ENCODE data around the gene ACTR3C.
"Not testable (repeated sequence)": the region's sequence is repeated elsewhere in the genome, so short reads cannot be mapped to it uniquely, and the experiment has no call there.

Gene ACTR3C

GRCh38 chr7:150305903-150306284, 17.5 kb downstream of the ACTR3C start:
- not testable (repeated sequence) for ATAC-seq (ENCODE audit: low read depth); H3K4me3 Mint-ChIP-seq; H3K27ac Mint-ChIP-seq; H3K4me1 Mint-ChIP-seq; H3K27me3 Mint-ChIP-seq; H3K9me3 Mint-ChIP-seq; DNase-seq (ENCODE audit: low spot score in 2 of 2); H3K36me3 Mint-ChIP-seq

GRCh38 chr7:150305259-150305902, 18.0 kb downstream of the ACTR3C start:
- H3K36me3 Mint-ChIP-seq; H3K4me1 Mint-ChIP-seq; H3K27ac Mint-ChIP-seq; H3K4me3 Mint-ChIP-seq; ATAC-seq (ENCODE audit: low read depth); H3K27me3 Mint-ChIP-seq; DNase-seq (ENCODE audit: low spot score in 2 of 2); H3K9me3 Mint-ChIP-seq: not testable (repeated sequence)

- not testable (repeated sequence) for H3K36me3 Mint-ChIP-seq; H3K9me3 Mint-ChIP-seq; H3K4me3 Mint-ChIP-seq; DNase-seq (ENCODE audit: low spot score in 2 of 2); H3K4me1 Mint-ChIP-seq; H3K27me3 Mint-ChIP-seq; ATAC-seq (ENCODE audit: low read depth); H3K27ac Mint-ChIP-seq
Measured at GRCh38 chr7:150304499-150305258, 18.7 kb downstream of the ACTR3C start.

GRCh38 chr7:150302908-150303310, 20.4 kb downstream of the ACTR3C start:
- ATAC-seq (ENCODE audit: low read depth); H3K36me3 Mint-ChIP-seq; H3K27me3 Mint-ChIP-seq; H3K27ac Mint-ChIP-seq; H3K4me3 Mint-ChIP-seq; DNase-seq (ENCODE audit: low spot score in 2 of 2); H3K9me3 Mint-ChIP-seq; H3K4me1 Mint-ChIP-seq: not testable (repeated sequence)

- not testable (repeated sequence) for H3K27ac Mint-ChIP-seq
Measured at GRCh38 chr7:150297978-150298377, 25.4 kb downstream of the ACTR3C start.

GRCh38 chr7:150296802-150297201, 26.5 kb downstream of the ACTR3C start:
- not testable (repeated sequence) for ATAC-seq (ENCODE audit: low read depth); H3K4me1 Mint-ChIP-seq; H3K27ac Mint-ChIP-seq; H3K27me3 Mint-ChIP-seq; H3K36me3 Mint-ChIP-seq; H3K4me3 Mint-ChIP-seq; H3K9me3 Mint-ChIP-seq; DNase-seq (ENCODE audit: low spot score in 2 of 2)

More at GRCh38 chr7:150297978-150298377, 25.4 kb downstream of the ACTR3C start:
- H3K27me3 Mint-ChIP-seq; H3K9me3 Mint-ChIP-seq; DNase-seq (ENCODE audit: low spot score in 2 of 2); H3K4me1 Mint-ChIP-seq; ATAC-seq (ENCODE audit: low read depth); H3K4me3 Mint-ChIP-seq; H3K36me3 Mint-ChIP-seq: not testable (repeated sequence)

GRCh38 chr7:150295614-150296013, 27.7 kb downstream of the ACTR3C start:
- ATAC-seq (ENCODE audit: low read depth); H3K27ac Mint-ChIP-seq; H3K4me3 Mint-ChIP-seq; H3K27me3 Mint-ChIP-seq; H3K4me1 Mint-ChIP-seq; H3K9me3 Mint-ChIP-seq; DNase-seq (ENCODE audit: low spot score in 2 of 2); H3K36me3 Mint-ChIP-seq: not testable (repeated sequence)

- not testable (repeated sequence) for H3K27ac Mint-ChIP-seq; DNase-seq (ENCODE audit: low spot score in 2 of 2); H3K9me3 Mint-ChIP-seq; H3K4me3 Mint-ChIP-seq; H3K4me1 Mint-ChIP-seq; H3K36me3 Mint-ChIP-seq; H3K27me3 Mint-ChIP-seq; ATAC-seq (ENCODE audit: low read depth)
Measured at GRCh38 chr7:150295027-150295426, 28.3 kb downstream of the ACTR3C start.

- ATAC-seq (ENCODE audit: low read depth); H3K4me3 Mint-ChIP-seq; DNase-seq (ENCODE audit: low spot score in 2 of 2); H3K9me3 Mint-ChIP-seq; H3K27me3 Mint-ChIP-seq; H3K36me3 Mint-ChIP-seq; H3K27ac Mint-ChIP-seq; H3K4me1 Mint-ChIP-seq: not testable (repeated sequence)
Measured at GRCh38 chr7:150290317-150290716, 33.0 kb downstream of the ACTR3C start.

GRCh38 chr7:150288816-150289215, 34.5 kb downstream of the ACTR3C start:
- not testable (repeated sequence) for H3K9me3 Mint-ChIP-seq; H3K27ac Mint-ChIP-seq; H3K4me3 Mint-ChIP-seq; H3K36me3 Mint-ChIP-seq; H3K27me3 Mint-ChIP-seq; H3K4me1 Mint-ChIP-seq; DNase-seq (ENCODE audit: low spot score in 2 of 2); ATAC-seq (ENCODE audit: low read depth)

- not testable (repeated sequence) for ATAC-seq (ENCODE audit: low read depth); H3K27ac Mint-ChIP-seq; H3K4me1 Mint-ChIP-seq
Measured at GRCh38 chr7:150287815-150288214, 35.5 kb downstream of the ACTR3C start.

GRCh38 chr7:150285849-150286754, 37.2 kb downstream of the ACTR3C start:
- H3K36me3 Mint-ChIP-seq, H3K9me3 Mint-ChIP-seq, H3K27me3 Mint-ChIP-seq, H3K4me1 Mint-ChIP-seq, H3K4me3 Mint-ChIP-seq, H3K27ac Mint-ChIP-seq: not testable (repeated sequence)
- ATAC-seq (ENCODE audit: low read depth) (peak; percentile 70), DNase-seq (ENCODE audit: low spot score in 2 of 2) (peak in 1 of 2 donors; percentile 4)

More at GRCh38 chr7:150287815-150288214, 35.5 kb downstream of the ACTR3C start:
- not testable (repeated sequence) for H3K9me3 Mint-ChIP-seq; DNase-seq (ENCODE audit: low spot score in 2 of 2); H3K36me3 Mint-ChIP-seq; H3K4me3 Mint-ChIP-seq; H3K27me3 Mint-ChIP-seq

GRCh38 chr7:150283608-150284007, 39.7 kb downstream of the ACTR3C start:
- not testable (repeated sequence) for H3K27me3 Mint-ChIP-seq; H3K27ac Mint-ChIP-seq; H3K36me3 Mint-ChIP-seq; H3K4me3 Mint-ChIP-seq; H3K9me3 Mint-ChIP-seq; DNase-seq (ENCODE audit: low spot score in 2 of 2); ATAC-seq (ENCODE audit: low read depth); H3K4me1 Mint-ChIP-seq

- peak; percentile 63 for ATAC-seq (ENCODE audit: low read depth)
- H3K9me3 Mint-ChIP-seq; H3K36me3 Mint-ChIP-seq; H3K27ac Mint-ChIP-seq; DNase-seq (ENCODE audit: low spot score in 2 of 2); H3K27me3 Mint-ChIP-seq; H3K4me1 Mint-ChIP-seq; H3K4me3 Mint-ChIP-seq: not testable (repeated sequence)
Measured at GRCh38 chr7:150283111-150283510, 40.2 kb downstream of the ACTR3C start.

Data from memory B cell (primary cell).